ENCODE results near the gene SLC5A10. TPM values are rescaled to one million over a fixed set of nuclear protein-coding genes. Genes with fewer than 3 reads are reported as not detected.

SLC5A10 gene
- total and polyA plus RNA-seq, 5 donors = 0.17 to 2.3 (median 0.61) TPM

- DNase-seq (peak in 2 of 3 donors; percentile 44 to 46), ATAC-seq (peak; percentile 1)
- intact Hi-C loops (cut with DNase I) = no loop called here
These were observed 53.3 kb downstream of the SLC5A10 start for GRCh38 chr17:19005137-19005773.

GRCh38 chr17:19005789-19006430, 53.9 kb downstream of the SLC5A10 start:
- intact Hi-C loops (cut with DNase I) = no loop called here
- DNase-seq (peak in 2 of 3 donors; percentile 19 to 24), ATAC-seq (no peak)
- Histone ChIP-seq H3K9me3 (ENCODE audit: control insufficient read depth, low read length) (no peaks in the 10 kb centered on the region), H3K27ac (ENCODE audit: low read length) (no peak overlapping the region), H3K4me1 (ENCODE audit: control insufficient read depth, insufficient read depth, low read length) (no peaks in the 10 kb centered on the region), H3K4me3 (ENCODE audit: low read length) (no peak overlapping the region), H3K27me3 (ENCODE audit: control insufficient read depth, insufficient read depth) (no peaks in the 10 kb centered on the region)
- 91% methylated on average over 4 of the region's 4 CpGs for WGBS

More at GRCh38 chr17:19005137-19005773, 53.3 kb downstream of the SLC5A10 start:
- Histone ChIP-seq H3K27me3 (ENCODE audit: control insufficient read depth, insufficient read depth) (no peaks in the 10 kb centered on the region), H3K4me1 (ENCODE audit: control insufficient read depth, insufficient read depth, low read length) (no peaks in the 10 kb centered on the region), H3K4me3 (ENCODE audit: low read length) (peak overlapping the region; percentile 72), H3K27ac (ENCODE audit: low read length) (peak overlapping the region; percentile 30), H3K9me3 (ENCODE audit: control insufficient read depth, low read length) (no peaks in the 10 kb centered on the region)
- 85% methylated on average over 13 of the region's 13 CpGs for WGBS

GRCh38 chr17:19006698-19007097, 54.7 kb downstream of the SLC5A10 start:
- Histone ChIP-seq H3K27me3 (ENCODE audit: control insufficient read depth, insufficient read depth) (no peaks in the 10 kb centered on the region), H3K9me3 (ENCODE audit: control insufficient read depth, low read length) (no peaks in the 10 kb centered on the region), H3K27ac (ENCODE audit: low read length) (no peak overlapping the region), H3K4me1 (ENCODE audit: control insufficient read depth, insufficient read depth, low read length) (no peaks in the 10 kb centered on the region), H3K4me3 (ENCODE audit: low read length) (no peak overlapping the region)
- no peak for ATAC-seq
- DNase-seq = no peak
- intact Hi-C loops (cut with DNase I) = no loop called here

- intact Hi-C loops (cut with DNase I) = loop anchor here in 1 of 4 donors (5.0 kb wide), 1 partner anchor 48 kb away; no protein-coding TSS in a partner anchor
- Histone ChIP-seq H3K9me3 (ENCODE audit: control insufficient read depth, low read length) (no peaks in the 10 kb centered on the region), H3K27me3 (ENCODE audit: control insufficient read depth, insufficient read depth) (no peaks in the 10 kb centered on the region), H3K27ac (ENCODE audit: low read length) (no peak overlapping the region), H3K4me3 (ENCODE audit: low read length) (no peak overlapping the region), H3K4me1 (ENCODE audit: control insufficient read depth, insufficient read depth, low read length) (no peaks in the 10 kb centered on the region)
- 93% methylated on average over 12 of the region's 12 CpGs for WGBS
- ATAC-seq (no peak), DNase-seq (peak in 2 of 3 donors; percentile 2 to 16)
These were observed 58.0 kb downstream of the SLC5A10 start for GRCh38 chr17:19009970-19010369.

- no peak overlapping the region for H3K4me3 ChIP-seq (ENCODE audit: low read length)
- DNase-seq (peak in 2 of 3 donors; percentile 2 to 9), ATAC-seq (peak in 1 of 2 donors; percentile 22)
- no peaks in the 10 kb centered on the region for H3K27me3 ChIP-seq (ENCODE audit: control insufficient read depth, insufficient read depth)
- no peaks in the 10 kb centered on the region for H3K9me3 ChIP-seq (ENCODE audit: control insufficient read depth, low read length)
- intact Hi-C loops (cut with DNase I) = loop anchor here in 1 of 4 donors (5.0 kb wide), 1 partner anchor 49 kb away; no protein-coding TSS in a partner anchor
- no peak overlapping the region for H3K27ac ChIP-seq (ENCODE audit: low read length)
- 66% methylated on average over 11 of the region's 11 CpGs for WGBS
- H3K4me1 ChIP-seq (ENCODE audit: control insufficient read depth, insufficient read depth, low read length) = no peaks in the 10 kb centered on the region
These were observed 59.0 kb downstream of the SLC5A10 start for GRCh38 chr17:19010729-19011505.

GRCh38 chr17:19011581-19011980, 59.6 kb downstream of the SLC5A10 start:
- DNase-seq = peak in 2 of 3 donors; percentile 8 to 44
- Histone ChIP-seq H3K4me1 (ENCODE audit: control insufficient read depth, insufficient read depth, low read length) (no peaks in the 10 kb centered on the region), H3K4me3 (ENCODE audit: low read length) (no peak overlapping the region), H3K27me3 (ENCODE audit: control insufficient read depth, insufficient read depth) (no peaks in the 10 kb centered on the region), H3K9me3 (ENCODE audit: control insufficient read depth, low read length) (no peaks in the 10 kb centered on the region), H3K27ac (ENCODE audit: low read length) (no peak overlapping the region)
- intact Hi-C loops (cut with DNase I) = loop anchor here in 1 of 4 donors (5.0 kb wide), 1 partner anchor 49 kb away; no protein-coding TSS in a partner anchor
- WGBS = 81% methylated on average over 6 of the region's 6 CpGs
- ATAC-seq = peak in 1 of 2 donors; percentile 19

GRCh38 chr17:19012171-19013080, 60.5 kb downstream of the SLC5A10 start:
- no peak overlapping the region for H3K27ac ChIP-seq (ENCODE audit: low read length)
- no peaks in the 10 kb centered on the region for H3K27me3 ChIP-seq (ENCODE audit: control insufficient read depth, insufficient read depth)
- H3K4me3 ChIP-seq (ENCODE audit: low read length) = no peak overlapping the region
- no peaks in the 10 kb centered on the region for H3K9me3 ChIP-seq (ENCODE audit: control insufficient read depth, low read length)
- ATAC-seq = no peak
- DNase-seq = peak; percentile 6 to 38 (median 12)
- intact Hi-C loops (cut with DNase I) = loop anchor here in 1 of 4 donors (5.0 kb wide), 1 partner anchor 50 kb away; no protein-coding TSS in a partner anchor
- 90% methylated on average over 22 of the region's 22 CpGs for WGBS
- no peaks in the 10 kb centered on the region for H3K4me1 ChIP-seq (ENCODE audit: control insufficient read depth, insufficient read depth, low read length)

- DNase-seq = peak; percentile 4 to 32 (median 28)
- H3K9me3 ChIP-seq (ENCODE audit: control insufficient read depth, low read length) = no peaks in the 10 kb centered on the region
- ATAC-seq = no peak
- WGBS = 97% methylated on average over 12 of the region's 12 CpGs
- intact Hi-C loops (cut with DNase I) = loop anchor here in 1 of 4 donors (5.0 kb wide), 1 partner anchor 51 kb away; no protein-coding TSS in a partner anchor
- H3K4me1 ChIP-seq (ENCODE audit: control insufficient read depth, insufficient read depth, low read length) = no peaks in the 10 kb centered on the region
- no peak overlapping the region for H3K4me3 ChIP-seq (ENCODE audit: low read length)
- no peak overlapping the region for H3K27ac ChIP-seq (ENCODE audit: low read length)
- H3K27me3 ChIP-seq (ENCODE audit: control insufficient read depth, insufficient read depth) = no peaks in the 10 kb centered on the region
These were observed 61.3 kb downstream of the SLC5A10 start for GRCh38 chr17:19013226-19013625.

- H3K4me1 ChIP-seq (ENCODE audit: control insufficient read depth, insufficient read depth, low read length) = no peaks in the 10 kb centered on the region
- intact Hi-C loops (cut with DNase I) = loop anchor here in 1 of 4 donors (5.0 kb wide), 1 partner anchor 52 kb away; no protein-coding TSS in a partner anchor
- 93% methylated on average over 11 of the region's 11 CpGs for WGBS
- H3K27ac ChIP-seq (ENCODE audit: low read length) = no peak overlapping the region
- no peaks in the 10 kb centered on the region for H3K27me3 ChIP-seq (ENCODE audit: control insufficient read depth, insufficient read depth)
- H3K9me3 ChIP-seq (ENCODE audit: control insufficient read depth, low read length) = no peaks in the 10 kb centered on the region
- no peak for ATAC-seq
- DNase-seq = peak in 2 of 3 donors; percentile 6 to 14
- H3K4me3 ChIP-seq (ENCODE audit: low read length) = no peak overlapping the region
These were observed 62.1 kb downstream of the SLC5A10 start for GRCh38 chr17:19013806-19014627.
